ENCODE results near the gene MACO1.

MACO1 gene

GRCh38 chr1:25485536-25486411 lies 55.1 kb downstream of the MACO1 start:
- no peak for TF ChIP-seq OSR1 (CRISPR knock-in tag; IDR thresholded peaks at IDR 0.05)
- no peak for TF ChIP-seq ZNF8 (CRISPR knock-in tag; IDR thresholded peaks at IDR 0.05)
- no peak for TF ChIP-seq CSDC2 (CRISPR knock-in tag; IDR thresholded peaks at IDR 0.05)
- no peak for TF ChIP-seq SNAI2 (CRISPR knock-in tag; IDR thresholded peaks at IDR 0.05)
- TF ChIP-seq TOX (CRISPR knock-in tag; IDR thresholded peaks at IDR 0.05; ENCODE audit: borderline replicate concordance) = no peak
- no peak for TF ChIP-seq ZNF70 (CRISPR knock-in tag; IDR thresholded peaks at IDR 0.05)
- no peak for TF ChIP-seq RARB (CRISPR knock-in tag; IDR thresholded peaks at IDR 0.05)
- TF ChIP-seq, protein P1, sequence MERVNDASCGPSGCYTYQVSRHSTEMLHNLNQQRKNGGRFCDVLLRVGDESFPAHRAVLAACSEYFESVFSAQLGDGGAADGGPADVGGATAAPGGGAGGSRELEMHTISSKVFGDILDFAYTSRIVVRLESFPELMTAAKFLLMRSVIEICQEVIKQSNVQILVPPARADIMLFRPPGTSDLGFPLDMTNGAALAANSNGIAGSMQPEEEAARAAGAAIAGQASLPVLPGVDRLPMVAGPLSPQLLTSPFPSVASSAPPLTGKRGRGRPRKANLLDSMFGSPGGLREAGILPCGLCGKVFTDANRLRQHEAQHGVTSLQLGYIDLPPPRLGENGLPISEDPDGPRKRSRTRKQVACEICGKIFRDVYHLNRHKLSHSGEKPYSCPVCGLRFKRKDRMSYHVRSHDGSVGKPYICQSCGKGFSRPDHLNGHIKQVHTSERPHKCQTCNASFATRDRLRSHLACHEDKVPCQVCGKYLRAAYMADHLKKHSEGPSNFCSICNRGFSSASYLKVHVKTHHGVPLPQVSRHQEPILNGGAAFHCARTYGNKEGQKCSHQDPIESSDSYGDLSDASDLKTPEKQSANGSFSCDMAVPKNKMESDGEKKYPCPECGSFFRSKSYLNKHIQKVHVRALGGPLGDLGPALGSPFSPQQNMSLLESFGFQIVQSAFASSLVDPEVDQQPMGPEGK (CRISPR knock-in tag; IDR thresholded peaks at IDR 0.05; ENCODE audit: borderline replicate concordance) = no peak
- no peak for TF ChIP-seq ZFP3 (CRISPR knock-in tag; IDR thresholded peaks at IDR 0.05)
- no peak for TF ChIP-seq GLIS3 (CRISPR knock-in tag; IDR thresholded peaks at IDR 0.05)
- TF ChIP-seq, protein P2, sequence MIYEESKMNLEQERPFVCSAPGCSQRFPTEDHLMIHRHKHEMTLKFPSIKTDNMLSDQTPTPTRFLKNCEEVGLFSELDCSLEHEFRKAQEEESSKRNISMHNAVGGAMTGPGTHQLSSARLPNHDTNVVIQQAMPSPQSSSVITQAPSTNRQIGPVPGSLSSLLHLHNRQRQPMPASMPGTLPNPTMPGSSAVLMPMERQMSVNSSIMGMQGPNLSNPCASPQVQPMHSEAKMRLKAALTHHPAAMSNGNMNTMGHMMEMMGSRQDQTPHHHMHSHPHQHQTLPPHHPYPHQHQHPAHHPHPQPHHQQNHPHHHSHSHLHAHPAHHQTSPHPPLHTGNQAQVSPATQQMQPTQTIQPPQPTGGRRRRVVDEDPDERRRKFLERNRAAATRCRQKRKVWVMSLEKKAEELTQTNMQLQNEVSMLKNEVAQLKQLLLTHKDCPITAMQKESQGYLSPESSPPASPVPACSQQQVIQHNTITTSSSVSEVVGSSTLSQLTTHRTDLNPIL (CRISPR knock-in tag; IDR thresholded peaks at IDR 0.05; ENCODE audit: low read depth) = no peak
- TF ChIP-seq ZC3H10 (CRISPR knock-in tag; IDR thresholded peaks at IDR 0.05) = no peak
- no peak for TF ChIP-seq TCF4 (CRISPR knock-in tag; IDR thresholded peaks at IDR 0.05; ENCODE audit: borderline replicate concordance)
- ATAC-seq = no peak

DNA sequence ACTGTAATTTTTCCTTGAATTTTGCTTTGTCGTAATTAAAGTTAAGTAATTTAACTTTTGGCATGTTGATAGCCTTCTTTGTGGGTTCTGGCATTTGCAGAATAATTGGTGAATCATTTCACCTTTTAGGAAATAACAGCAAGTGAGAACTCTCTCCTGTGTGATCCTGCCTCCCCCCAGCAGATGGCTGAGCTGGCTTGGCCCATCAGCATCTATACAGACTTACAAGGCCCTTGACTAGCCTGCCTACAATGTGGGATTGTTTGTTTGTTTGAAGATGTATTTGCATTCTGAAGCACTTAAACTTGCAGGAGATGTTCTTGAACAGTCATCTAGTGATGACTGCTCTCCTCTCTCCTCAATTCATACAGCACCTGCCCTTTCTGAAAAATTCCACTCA lies 55.9 kb downstream of the MACO1 start:
- no peak for TF ChIP-seq RARB (CRISPR knock-in tag; IDR thresholded peaks at IDR 0.05)
- TF ChIP-seq CSDC2 (CRISPR knock-in tag; IDR thresholded peaks at IDR 0.05) = no peak
- TF ChIP-seq, protein P3, sequence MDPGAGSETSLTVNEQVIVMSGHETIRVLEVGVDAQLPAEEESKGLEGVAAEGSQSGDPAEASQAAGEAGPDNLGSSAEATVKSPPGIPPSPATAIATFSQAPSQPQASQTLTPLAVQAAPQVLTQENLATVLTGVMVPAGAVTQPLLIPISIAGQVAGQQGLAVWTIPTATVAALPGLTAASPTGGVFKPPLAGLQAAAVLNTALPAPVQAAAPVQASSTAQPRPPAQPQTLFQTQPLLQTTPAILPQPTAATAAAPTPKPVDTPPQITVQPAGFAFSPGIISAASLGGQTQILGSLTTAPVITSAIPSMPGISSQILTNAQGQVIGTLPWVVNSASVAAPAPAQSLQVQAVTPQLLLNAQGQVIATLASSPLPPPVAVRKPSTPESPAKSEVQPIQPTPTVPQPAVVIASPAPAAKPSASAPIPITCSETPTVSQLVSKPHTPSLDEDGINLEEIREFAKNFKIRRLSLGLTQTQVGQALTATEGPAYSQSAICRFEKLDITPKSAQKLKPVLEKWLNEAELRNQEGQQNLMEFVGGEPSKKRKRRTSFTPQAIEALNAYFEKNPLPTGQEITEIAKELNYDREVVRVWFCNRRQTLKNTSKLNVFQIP (CRISPR knock-in tag; IDR thresholded peaks at IDR 0.05; ENCODE audit: borderline replicate concordance, low read depth) = no peak
- TF ChIP-seq OSR1 (CRISPR knock-in tag; IDR thresholded peaks at IDR 0.05) = no peak
- TF ChIP-seq TCF4 (CRISPR knock-in tag; IDR thresholded peaks at IDR 0.05; ENCODE audit: borderline replicate concordance) = no peak
- no peak for TF ChIP-seq ISL1 (CRISPR knock-in tag; IDR thresholded peaks at IDR 0.05)
- TF ChIP-seq ESRRG (CRISPR knock-in tag; IDR thresholded peaks at IDR 0.05) = no peak
- no peak for TF ChIP-seq TOX (CRISPR knock-in tag; IDR thresholded peaks at IDR 0.05; ENCODE audit: borderline replicate concordance)
- TF ChIP-seq, protein P2 (CRISPR knock-in tag; IDR thresholded peaks at IDR 0.05; ENCODE audit: low read depth) = no peak
- TF ChIP-seq ARNTL (CRISPR knock-in tag; IDR thresholded peaks at IDR 0.05; ENCODE audit: borderline replicate concordance, low read depth) = no peak
- TF ChIP-seq ZFP3 (CRISPR knock-in tag; IDR thresholded peaks at IDR 0.05) = no peak
- TF ChIP-seq ZNF565 (CRISPR knock-in tag; conservative IDR thresholded peaks at IDR 0.05; ENCODE audit: low read depth) = no peak
- TF ChIP-seq ZFP30 (CRISPR knock-in tag; IDR thresholded peaks at IDR 0.05) = no peak
- no peak for TF ChIP-seq ZNF8 (CRISPR knock-in tag; IDR thresholded peaks at IDR 0.05)
- ATAC-seq = peak; percentile 74

DNA sequence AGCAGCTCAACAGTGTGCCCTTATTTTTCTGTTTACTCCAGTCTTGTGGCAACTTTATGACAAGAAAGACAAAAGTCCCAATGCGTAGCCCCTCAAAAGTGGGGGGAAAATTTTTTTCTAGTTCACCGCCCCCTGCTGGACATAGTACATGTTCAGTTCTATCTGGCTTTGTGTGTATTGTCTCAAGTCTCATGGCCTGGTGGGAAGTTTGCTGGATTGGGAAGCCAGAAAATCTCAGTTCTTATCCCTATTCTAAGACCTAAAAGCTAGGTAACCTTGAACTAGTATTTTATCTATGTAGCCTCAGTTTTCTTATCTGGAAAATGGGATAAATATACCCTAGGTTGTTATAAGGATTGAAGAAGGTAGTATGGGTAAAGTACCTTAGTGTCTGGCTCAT lies 56.9 kb downstream of the MACO1 start:
- ATAC-seq = peak; percentile 49; the same call in 2 of the 3 replicates
- TF ChIP-seq TCF4 (CRISPR knock-in tag; IDR thresholded peaks at IDR 0.05; ENCODE audit: borderline replicate concordance) = no peak
- no peak for TF ChIP-seq CSRNP3 (CRISPR knock-in tag; IDR thresholded peaks at IDR 0.05)
- no peak for TF ChIP-seq ZNF8 (CRISPR knock-in tag; IDR thresholded peaks at IDR 0.05)
- TF ChIP-seq SNAI2 (CRISPR knock-in tag; IDR thresholded peaks at IDR 0.05) = no peak
- no peak for TF ChIP-seq RARB (CRISPR knock-in tag; IDR thresholded peaks at IDR 0.05)
- TF ChIP-seq TSHZ2 (CRISPR knock-in tag; IDR thresholded peaks at IDR 0.05) = no peak
- TF ChIP-seq, protein P2 (CRISPR knock-in tag; IDR thresholded peaks at IDR 0.05; ENCODE audit: low read depth) = no peak
- no peak for TF ChIP-seq PPARA (CRISPR knock-in tag; IDR thresholded peaks at IDR 0.05; ENCODE audit: borderline replicate concordance)
- no peak for TF ChIP-seq ZFP30 (CRISPR knock-in tag; IDR thresholded peaks at IDR 0.05)
- no peak for TF ChIP-seq OSR1 (CRISPR knock-in tag; IDR thresholded peaks at IDR 0.05)
- no peak for TF ChIP-seq ZFP3 (CRISPR knock-in tag; IDR thresholded peaks at IDR 0.05)
- TF ChIP-seq ISL1 (CRISPR knock-in tag; IDR thresholded peaks at IDR 0.05) = no peak
- TF ChIP-seq ZNF565 (CRISPR knock-in tag; conservative IDR thresholded peaks at IDR 0.05; ENCODE audit: low read depth) = no peak
- TF ChIP-seq TOX (CRISPR knock-in tag; IDR thresholded peaks at IDR 0.05; ENCODE audit: borderline replicate concordance) = no peak

Measured in SK-N-SH treated with all-trans-retinoic acid at 6 μM for 48 hours (cell line).